AG08395 (cell line): Measurements from ENCODE around the gene MEGF9.

Experiments
- DNase-seq: peaks from one replicate; pipeline ENCODE4 v3.0.0; 2012; ENCODE audit warnings: mixed read lengths, low spot score

Gene MEGF9

DNA sequence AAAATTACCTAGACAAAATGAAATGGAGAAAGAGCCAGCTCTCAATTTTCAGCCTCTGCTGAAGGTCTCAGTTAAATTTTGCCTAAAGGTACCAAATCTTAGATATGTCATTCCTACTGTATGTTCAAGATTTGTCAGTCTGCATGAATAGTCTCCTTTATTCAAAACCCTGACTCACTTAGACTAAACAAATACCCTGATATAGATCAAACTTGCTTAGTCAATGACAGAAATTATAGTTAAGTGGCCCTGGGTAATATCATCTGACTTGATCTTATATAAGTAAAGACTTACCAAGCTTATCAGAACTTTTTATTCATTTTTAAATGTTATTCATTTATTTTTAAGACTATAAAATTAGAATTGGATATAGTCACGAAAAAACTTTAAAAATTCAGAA is 12.2 kb downstream of the MEGF9 start:
- DNase-seq, result no peak

GRCh38 chr9:120701248-120701647 is 13.0 kb downstream of the MEGF9 start:
- no peak for DNase-seq

DNA sequence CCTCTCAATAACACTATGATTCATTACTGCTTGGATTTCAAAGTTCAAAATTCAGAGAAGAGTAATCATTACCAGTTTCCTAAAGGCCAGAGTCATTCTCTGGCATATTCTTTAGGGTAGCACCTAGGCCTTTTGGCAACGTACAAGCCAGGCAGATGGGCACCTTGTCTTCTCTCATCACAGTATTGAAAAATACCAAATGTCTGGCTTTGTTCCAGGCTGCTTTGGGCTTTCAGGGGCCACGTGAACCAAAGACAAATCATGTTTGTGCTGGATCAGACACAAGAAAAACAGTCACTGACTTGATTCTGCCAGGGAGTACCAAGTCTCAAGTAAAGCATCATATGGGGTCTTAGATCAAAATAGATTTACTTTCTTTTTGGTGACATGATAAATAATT is 15.5 kb downstream of the MEGF9 start:
- DNase-seq, result no peak

GRCh38 chr9:120697448-120697847 is 16.8 kb downstream of the MEGF9 start:
- DNase-seq, result no peak

DNA sequence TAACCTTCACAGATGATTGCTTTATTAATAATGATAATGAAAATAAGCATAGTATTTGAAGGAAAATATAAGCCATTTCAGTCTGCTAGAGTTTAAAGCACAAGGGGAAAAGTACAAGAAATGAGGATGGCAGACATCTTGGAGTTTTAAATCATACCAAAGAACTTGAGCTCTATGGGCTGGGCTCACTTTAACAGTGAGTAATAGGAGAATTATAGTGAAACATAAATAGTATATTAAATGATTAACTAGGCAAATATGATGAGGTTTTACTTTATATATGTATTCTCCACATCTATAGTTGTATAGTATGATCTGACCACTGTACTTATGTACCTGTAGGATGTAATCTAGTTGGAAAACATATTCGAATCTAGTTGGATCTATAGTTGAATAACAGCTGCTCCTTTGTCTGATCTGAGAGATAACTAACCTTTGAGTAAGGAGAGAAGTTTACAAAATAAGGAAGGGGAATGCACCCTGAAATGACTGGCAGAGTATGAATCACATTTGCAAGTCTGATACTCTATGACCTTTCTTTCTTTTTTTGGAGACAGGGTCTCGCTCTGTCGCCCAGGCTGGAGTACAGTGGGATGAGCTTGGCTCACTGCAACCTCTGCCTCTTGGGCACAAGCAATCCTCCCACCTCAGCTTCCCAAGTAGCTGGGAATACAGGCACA is 17.6 kb downstream of the MEGF9 start:
- DNase-seq, result no peak

- DNase-seq, result no peak
Observed at GRCh38 chr9:120694559-120694958, 19.7 kb downstream of the MEGF9 start.

DNA sequence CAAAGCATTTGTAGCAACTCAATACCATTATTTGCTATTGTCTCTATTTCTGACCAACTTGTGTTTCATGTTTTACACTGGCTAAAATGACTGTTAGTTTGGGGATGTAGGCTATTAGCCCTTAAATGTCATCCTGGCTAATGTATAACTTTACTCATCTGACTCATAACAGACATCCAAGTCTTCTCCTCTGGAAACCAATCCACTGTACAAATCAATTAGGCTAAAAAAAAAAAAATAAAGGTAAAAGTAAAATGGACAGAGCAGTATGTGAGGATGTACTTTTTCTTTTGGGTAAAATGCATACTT is 20.6 kb downstream of the MEGF9 start:
- no peak for DNase-seq

DNA sequence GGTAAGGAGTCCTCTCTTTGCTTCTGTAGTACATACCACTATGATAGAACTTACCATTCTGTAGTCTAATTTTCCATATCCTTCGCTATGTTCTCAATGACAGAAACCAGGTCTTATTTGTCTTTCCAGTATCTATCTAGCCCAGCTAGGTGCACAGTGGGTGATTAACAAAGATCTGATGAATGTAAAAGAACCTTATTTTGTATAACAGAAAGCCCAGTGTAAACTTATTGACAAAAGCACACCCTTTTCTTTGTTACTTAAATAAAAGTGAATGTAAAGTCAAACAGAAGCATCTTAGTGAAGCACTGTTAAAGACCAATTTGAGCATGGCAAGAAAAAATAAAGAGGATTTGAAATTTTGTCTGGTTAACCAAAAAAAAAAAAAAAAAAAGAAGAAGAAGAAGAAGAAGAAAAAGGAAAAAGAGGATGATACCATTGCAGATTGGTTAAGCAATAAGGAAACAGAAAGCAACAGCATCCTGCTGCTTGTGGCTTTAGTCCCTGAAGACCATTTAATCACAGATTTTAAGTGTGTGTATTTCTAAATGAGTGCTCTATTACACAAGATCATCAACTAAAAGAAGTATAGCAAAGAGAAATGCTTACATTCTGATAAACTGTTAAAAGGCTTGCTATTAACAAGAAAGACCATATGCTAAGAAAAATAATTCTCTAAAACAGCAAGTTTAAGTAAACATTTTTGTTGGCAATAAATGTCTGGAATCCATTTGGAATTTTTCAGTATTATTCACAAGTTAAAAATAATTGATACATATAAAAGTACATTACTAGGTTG is 21.2 kb downstream of the MEGF9 start:
- peak; percentile 47 for DNase-seq

DNA sequence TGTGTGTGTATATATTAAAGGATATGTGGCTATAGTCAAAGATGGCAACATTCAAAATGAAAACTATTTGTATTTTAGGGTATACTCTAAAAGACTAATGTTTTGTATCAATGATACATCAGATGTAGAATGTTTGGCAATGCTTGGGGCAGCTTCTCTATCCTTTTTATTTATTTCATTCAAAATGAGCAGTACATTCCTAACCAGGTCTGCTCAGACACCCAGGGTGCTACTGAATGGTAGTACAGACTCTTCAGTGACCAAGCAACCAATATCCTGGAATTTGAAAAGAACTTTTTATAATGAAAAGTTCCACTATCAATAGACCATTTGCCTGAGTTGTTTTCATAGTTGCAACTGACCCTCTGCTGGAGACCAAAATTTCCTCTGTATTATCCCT is 23.9 kb downstream of the MEGF9 start:
- DNase-seq, result no peak

- no peak for DNase-seq
Observed at GRCh38 chr9:120689860-120690259, 24.4 kb downstream of the MEGF9 start.

- DNase-seq, result no peak
Observed at GRCh38 chr9:120688758-120689157, 25.5 kb downstream of the MEGF9 start.

DNA sequence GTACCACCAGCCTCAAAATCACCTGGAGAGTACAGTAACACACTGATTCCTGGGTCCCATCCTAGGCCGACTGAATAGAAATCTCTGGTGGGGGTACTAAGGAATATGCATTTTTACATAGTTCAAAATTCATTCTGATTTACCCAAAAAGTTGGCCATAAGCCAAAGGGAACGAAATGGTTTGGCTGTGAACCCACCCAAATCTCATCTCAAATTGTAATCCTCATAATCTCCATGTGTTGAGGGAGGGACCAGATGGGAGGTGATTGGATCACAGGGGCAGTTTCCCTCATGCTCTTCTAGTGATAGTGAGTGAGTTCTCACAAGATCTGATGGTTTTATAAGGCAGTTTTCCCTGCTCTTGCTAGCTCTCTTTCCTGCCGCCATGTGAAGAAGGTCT is 31.1 kb downstream of the MEGF9 start:
- no peak for DNase-seq

- no peak for DNase-seq
Observed at GRCh38 chr9:120681121-120681520, 33.1 kb downstream of the MEGF9 start.

DNA sequence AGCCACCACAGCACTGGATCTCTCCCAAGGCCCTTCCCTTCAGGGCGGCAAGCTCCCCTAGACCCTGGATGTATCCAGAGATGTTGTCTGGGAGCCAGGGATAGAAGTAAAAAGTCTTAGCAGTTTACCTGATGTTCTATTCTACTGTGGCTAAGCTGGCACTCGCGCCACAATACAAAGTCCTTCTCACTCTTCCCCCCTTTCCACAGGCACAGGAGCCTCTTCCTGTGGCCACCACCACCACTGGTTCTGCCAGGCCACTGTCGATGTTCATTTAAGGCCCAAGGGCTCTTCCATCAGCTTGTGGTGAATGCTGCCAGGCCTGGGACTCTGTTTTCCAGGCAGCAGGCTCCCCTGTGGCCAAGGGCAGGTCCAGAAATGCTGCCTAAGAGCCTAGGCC is 33.7 kb downstream of the MEGF9 start:
- no peak for DNase-seq

GRCh38 chr9:120680161-120680560 is 34.1 kb downstream of the MEGF9 start:
- DNase-seq, result no peak

DNA sequence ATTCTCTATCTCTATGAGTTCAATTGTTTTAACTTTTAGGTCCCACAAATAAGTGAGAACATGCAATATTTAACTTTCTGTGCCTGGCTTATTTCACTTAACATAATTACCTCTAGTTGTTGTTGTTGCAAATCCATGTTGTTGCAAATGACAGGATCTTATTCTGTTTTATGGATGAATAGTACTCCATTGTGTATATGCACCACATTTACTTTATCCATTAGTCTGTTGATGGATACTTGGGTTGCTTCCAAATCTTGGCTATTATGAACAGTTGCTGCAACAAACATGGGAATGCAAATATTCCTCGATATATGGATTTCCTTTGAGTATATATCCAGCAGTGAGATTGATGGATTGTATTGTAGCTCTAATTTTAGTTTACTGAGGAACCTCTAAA is 36.3 kb downstream of the MEGF9 start:
- DNase-seq, result no peak

DNA sequence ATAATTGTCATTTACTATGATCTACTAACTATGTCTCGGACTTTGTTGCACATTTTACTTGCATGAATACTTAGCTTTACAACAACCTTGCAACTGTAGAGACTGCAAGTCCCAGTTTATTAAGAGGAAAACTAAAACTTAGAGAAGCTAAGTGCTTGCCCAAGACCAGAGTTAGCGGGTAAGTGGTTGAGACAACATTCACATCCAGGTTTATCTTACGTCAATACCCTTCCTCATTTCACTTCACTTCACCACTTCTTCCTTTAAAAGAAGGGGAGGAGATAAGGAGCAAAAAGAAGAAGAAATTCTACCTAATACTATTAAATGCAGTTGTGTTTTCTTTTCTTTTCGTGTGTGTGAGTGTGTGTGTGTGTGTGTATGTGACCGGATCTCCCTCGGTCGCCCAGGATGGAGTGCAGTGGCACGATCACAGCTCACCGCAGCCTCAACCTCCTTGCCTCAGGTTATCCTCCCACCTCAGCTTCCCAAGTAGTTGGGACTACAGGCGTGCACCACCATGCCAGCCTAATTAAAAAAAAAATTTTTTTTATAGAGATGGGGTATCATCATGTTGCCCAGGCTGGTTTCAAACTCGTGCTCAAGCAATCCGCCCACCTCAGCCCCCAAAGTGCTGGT is 37.4 kb downstream of the MEGF9 start:
- DNase-seq, result no peak

DNA sequence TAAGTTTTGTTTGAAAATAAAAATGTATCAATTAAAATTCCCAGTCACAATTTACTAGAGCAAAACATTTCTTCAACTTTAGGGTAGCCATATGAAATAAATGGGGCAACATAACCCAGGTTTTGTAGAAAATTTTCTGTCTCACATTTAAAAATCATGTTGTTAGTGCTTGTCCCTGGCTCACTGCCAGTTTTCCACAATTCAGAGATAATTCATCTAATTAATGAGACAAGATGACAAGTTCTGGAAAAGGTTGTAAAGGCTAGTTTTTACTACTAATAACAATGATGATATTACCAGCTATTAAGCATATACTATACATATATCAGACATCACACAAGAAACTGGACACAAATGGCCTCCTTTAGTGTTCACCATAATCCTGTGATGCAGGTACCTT is 45.9 kb downstream of the MEGF9 start:
- DNase-seq, result no peak

DNA sequence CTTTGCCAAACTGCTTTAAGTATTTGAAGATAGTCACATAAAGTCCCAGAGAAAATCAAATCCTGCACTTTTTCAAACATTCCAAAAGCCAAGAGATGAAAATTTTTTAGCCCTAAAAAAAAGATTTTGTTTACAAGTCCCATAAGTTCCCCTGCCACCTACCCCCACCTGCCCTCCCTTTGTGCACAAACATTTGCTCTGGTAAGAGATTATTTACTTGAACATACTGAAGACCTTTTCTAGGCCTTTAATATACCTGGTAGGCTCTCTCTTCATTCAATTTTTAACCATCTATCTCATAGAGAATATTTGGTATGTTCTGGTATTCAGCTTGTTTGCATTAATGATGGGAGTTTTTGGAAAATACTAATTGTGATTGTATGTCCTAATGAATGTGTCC is 50.3 kb downstream of the MEGF9 start:
- no peak for DNase-seq

DNA sequence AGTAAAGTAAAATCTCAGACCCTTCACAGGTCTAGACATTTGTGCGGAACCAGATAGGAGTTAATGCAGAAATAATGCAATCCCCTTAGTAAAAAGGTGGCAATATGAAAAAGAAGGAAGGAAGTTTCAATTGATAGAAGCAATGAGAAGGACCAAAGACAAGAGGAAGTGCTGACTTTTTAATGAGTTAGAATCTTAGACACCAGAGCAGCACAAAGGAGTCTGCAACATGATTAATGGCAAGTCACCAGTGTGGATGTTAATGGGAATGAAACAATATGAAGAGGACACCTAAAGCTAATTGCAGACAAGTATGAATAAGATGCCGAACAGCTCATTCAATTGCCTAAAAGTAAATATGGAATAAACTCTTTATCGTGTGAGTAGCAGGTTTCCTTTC is 50.9 kb downstream of the MEGF9 start:
- DNase-seq, result no peak

GRCh38 chr9:120662513-120662912 is 51.8 kb downstream of the MEGF9 start:
- DNase-seq, result no peak

- DNase-seq, result no peak
Observed at GRCh38 chr9:120659676-120660075, 54.6 kb downstream of the MEGF9 start.

- no peak for DNase-seq
Observed at GRCh38 chr9:120659209-120659608, 55.1 kb downstream of the MEGF9 start.
